DND-41 (cell line): ENCODE data around the gene ABCA10.
A peak's percentile ranks its signal among the peaks of the same experiment; 100 is the strongest.

Experiments used
- ATAC-seq: fragments of 200-7000 bp; cut with Tn5 transposase; 3 replicates; pipeline ENCODE4 v1.9.1; 2021; ENCODE audit warnings: low read depth; ENCODE audit not compliant: insufficient read depth
- DNase-seq: peaks from one replicate; pipeline ENCODE4 v3.0.0-alpha.2; 2020
- H2AFZ ChIP-seq: 2 replicates; pipeline ENCODE4 v1.6.0; 2012; ENCODE audit warnings: low read depth, low read length
- H3K27ac ChIP-seq: 2 replicates; pipeline ENCODE4 v1.5.1; 2012; ENCODE audit warnings: low read length, inconsistent platforms
- H3K27me3 ChIP-seq: fragments of 200-600 bp; sonication (generic); 2 replicates; pipeline ENCODE4 v1.6.0; 2012; ENCODE audit warnings: low read length, mild to moderate bottlenecking, inconsistent platforms; ENCODE audit not compliant: insufficient read depth, poor library complexity
- H3K36me3 ChIP-seq: 2 replicates; pipeline ENCODE4 v1.5.1; 2012; ENCODE audit warnings: low read length, inconsistent platforms; ENCODE audit not compliant: insufficient read depth
- H3K4me1 ChIP-seq: 2 replicates; pipeline ENCODE4 v1.5.1; 2012; ENCODE audit warnings: mild to moderate bottlenecking, low read length; ENCODE audit not compliant: insufficient read depth
- H3K4me2 ChIP-seq: 2 replicates; pipeline ENCODE4 v1.6.0; 2012; ENCODE audit warnings: mild to moderate bottlenecking, moderate library complexity, low read length, inconsistent platforms; ENCODE audit not compliant: insufficient read depth
- H3K4me3 ChIP-seq, 2 experiments: fragments of 200-600 bp in 1 of 2; shearing (Covaris generic) in 1 of 2; 2 replicates each; pipeline ENCODE4 v1.5.1; 2012 to 2016; ENCODE audit warnings: inconsistent platforms in 2 of 2, low read length in 2 of 2, mild to moderate bottlenecking in 2 of 2, low read depth in 1 of 2, moderate library complexity in 1 of 2
- H3K79me2 ChIP-seq: 2 replicates; pipeline ENCODE4 v1.6.0; 2012; ENCODE audit warnings: low read length, inconsistent platforms; ENCODE audit not compliant: insufficient read depth
- H3K9ac ChIP-seq: 2 replicates; pipeline ENCODE4 v1.6.0; 2012; ENCODE audit warnings: low read depth, mild to moderate bottlenecking, inconsistent platforms, low read length, moderate library complexity
- H3K9me3 ChIP-seq: 2 replicates; pipeline ENCODE4 v1.5.1; 2012; ENCODE audit warnings: low read length, moderate library complexity, mild to moderate bottlenecking, inconsistent platforms; ENCODE audit not compliant: insufficient read depth, severe bottlenecking
- H4K20me1 ChIP-seq: 2 replicates; pipeline ENCODE4 v1.6.0; 2012; ENCODE audit warnings: low read length; ENCODE audit not compliant: insufficient read depth
- EZH2 ChIP-seq: IDR thresholded peaks from 3 replicates; pipeline ENCODE4 v1.6.1; 2012; ENCODE audit warnings: borderline replicate concordance, low read depth, mild to moderate bottlenecking, moderate library complexity, low read length, inconsistent platforms; ENCODE audit not compliant: severe bottlenecking
- TF ChIP-seq, protein P1 (sequence below): IDR thresholded peaks from 2 replicates; pipeline ENCODE4 v1.5.1; 2012; ENCODE audit warnings: borderline replicate concordance, low read length, moderate library complexity, mild to moderate bottlenecking; ENCODE audit not compliant: poor library complexity, severe bottlenecking; ENCODE audit errors: extremely low read depth

Gene ABCA10

DNA sequence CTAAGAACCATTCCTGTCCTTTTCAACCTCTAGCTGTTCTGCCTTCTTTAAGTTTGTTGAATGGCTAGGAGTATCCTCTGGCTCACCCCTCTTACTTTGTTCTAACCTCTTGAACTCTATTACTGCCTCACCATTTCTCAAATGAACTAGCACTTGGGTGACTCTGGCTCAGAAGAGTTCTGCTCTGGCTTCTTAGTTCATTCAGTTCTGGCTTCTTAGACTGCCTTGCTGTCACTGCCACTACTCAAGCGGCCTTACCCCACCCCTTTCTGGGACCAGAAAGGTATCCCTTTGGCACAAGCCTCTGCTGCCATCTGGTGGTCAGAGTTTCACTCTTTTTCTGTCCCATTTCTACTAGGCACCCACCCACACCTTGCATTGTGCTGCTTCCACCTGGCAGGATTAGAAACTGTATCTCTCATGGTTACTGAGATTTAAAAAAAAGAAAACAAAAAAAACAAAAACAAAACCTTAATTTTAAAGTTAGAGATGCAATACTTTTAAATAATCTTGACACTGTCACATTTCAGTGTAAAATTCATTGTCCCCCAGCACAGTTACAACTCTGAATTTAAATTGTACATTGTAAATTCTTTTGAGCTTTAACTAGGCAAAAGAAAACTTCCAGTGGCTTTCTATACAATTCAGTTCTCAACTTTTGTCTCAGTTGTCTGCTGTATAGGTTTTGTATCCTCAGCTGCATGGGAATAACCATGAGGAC is 6.9 kb upstream of the ABCA10 start:
- no peaks in the 10 kb centered on the region for H4K20me1 ChIP-seq
- no peak overlapping the region for H3K9ac ChIP-seq
- H3K4me3 ChIP-seq: no peak overlapping the region
- H3K4me2 ChIP-seq: no peak overlapping the region
- H3K79me2 ChIP-seq: no peaks in the 10 kb centered on the region
- no peaks in the 10 kb centered on the region for H3K36me3 ChIP-seq
- ATAC-seq (peak; percentile 94), DNase-seq (peak; percentile 76)
- no peaks in the 10 kb centered on the region for H3K9me3 ChIP-seq
- H3K4me1 ChIP-seq: no peaks in the 10 kb centered on the region
- no peak overlapping the region for H2AFZ ChIP-seq
- peaks cover 3% of the 10 kb centered on the region for H3K27me3 ChIP-seq
- no peak overlapping the region for H3K27ac ChIP-seq
- no peak for TF ChIP-seq EZH2
- TF ChIP-seq, protein P1, sequence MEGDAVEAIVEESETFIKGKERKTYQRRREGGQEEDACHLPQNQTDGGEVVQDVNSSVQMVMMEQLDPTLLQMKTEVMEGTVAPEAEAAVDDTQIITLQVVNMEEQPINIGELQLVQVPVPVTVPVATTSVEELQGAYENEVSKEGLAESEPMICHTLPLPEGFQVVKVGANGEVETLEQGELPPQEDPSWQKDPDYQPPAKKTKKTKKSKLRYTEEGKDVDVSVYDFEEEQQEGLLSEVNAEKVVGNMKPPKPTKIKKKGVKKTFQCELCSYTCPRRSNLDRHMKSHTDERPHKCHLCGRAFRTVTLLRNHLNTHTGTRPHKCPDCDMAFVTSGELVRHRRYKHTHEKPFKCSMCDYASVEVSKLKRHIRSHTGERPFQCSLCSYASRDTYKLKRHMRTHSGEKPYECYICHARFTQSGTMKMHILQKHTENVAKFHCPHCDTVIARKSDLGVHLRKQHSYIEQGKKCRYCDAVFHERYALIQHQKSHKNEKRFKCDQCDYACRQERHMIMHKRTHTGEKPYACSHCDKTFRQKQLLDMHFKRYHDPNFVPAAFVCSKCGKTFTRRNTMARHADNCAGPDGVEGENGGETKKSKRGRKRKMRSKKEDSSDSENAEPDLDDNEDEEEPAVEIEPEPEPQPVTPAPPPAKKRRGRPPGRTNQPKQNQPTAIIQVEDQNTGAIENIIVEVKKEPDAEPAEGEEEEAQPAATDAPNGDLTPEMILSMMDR: peak; percentile 80

DNA sequence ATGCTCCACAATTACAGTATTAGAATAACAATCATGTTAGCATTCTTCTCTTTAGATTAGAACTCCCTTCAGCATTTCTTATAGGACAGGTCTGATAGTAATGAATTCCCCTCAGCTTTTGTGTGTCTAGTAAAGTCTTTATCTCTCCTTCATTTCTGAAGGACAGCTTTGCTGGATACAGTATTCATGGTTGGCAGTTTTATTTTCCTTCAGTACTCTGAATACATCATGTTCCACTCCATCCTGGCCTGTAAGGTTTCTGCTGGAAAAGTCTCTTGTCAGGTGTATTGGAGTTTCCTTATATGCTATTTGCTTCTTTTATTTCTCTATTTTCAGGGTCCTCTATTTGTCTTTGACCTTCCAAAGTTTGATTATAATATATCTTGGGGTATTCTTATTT is 4.0 kb upstream of the ABCA10 start:
- Histone ChIP-seq H3K36me3 (no peaks in the 10 kb centered on the region), H3K9me3 (no peaks in the 10 kb centered on the region), H2AFZ (no peak overlapping the region), H3K27me3 (peaks cover 7% of the 10 kb centered on the region), H3K4me3 (no peak overlapping the region), H3K4me2 (no peak overlapping the region), H3K4me1 (no peaks in the 10 kb centered on the region), H3K9ac (no peak overlapping the region), H4K20me1 (no peaks in the 10 kb centered on the region), H3K79me2 (no peaks in the 10 kb centered on the region), H3K27ac (no peak overlapping the region)
- no peak for DNase-seq
- no peak for ATAC-seq
- TF ChIP-seq, protein P1: no peak
- no peak for TF ChIP-seq EZH2

DNA sequence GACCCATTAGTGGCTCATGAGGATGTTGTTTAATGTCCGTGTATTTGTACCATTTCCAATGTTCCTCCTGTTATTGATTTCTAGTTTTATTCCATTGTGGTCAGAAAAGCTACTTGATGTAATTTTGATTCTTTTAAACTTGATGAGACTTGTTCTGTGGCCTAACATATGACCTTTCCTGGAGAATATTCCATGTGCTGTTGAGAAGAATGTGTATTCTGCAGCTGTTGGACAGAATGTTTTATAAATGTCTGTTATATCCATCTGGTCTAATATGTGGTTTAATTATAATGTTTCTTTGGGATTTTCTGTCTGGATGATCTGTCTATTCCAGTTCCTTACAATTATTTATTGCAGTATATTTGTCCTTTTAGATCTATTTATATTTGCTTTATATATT is 2.9 kb upstream of the ABCA10 start:
- no peak for ATAC-seq
- H3K79me2 ChIP-seq: no peaks in the 10 kb centered on the region
- H3K9me3 ChIP-seq: no peaks in the 10 kb centered on the region

DNA sequence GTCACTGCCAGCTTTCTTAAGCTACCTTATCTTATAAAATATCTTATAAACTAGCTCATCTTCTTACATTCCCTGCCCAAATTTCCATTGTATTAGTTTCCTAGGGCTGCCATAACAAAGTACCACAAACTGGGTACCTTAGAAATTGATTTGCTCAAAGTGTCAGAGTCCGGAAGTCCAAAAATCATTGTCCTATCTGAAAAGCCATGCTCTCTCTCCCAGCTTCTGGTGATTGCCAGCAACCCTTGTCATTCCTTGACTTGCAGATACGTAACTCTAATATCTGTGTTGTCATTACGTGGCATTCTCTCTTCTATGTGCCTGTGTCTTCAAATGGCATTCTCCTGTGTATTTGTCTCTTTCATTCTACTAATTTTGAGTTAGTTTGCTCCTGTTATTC is 2.3 kb upstream of the ABCA10 start:
- Histone ChIP-seq H3K9ac (no peak overlapping the region), H3K9me3 (no peaks in the 10 kb centered on the region), H4K20me1 (no peaks in the 10 kb centered on the region), H3K4me2 (no peak overlapping the region), H2AFZ (no peak overlapping the region), H3K36me3 (no peaks in the 10 kb centered on the region), H3K27ac (no peak overlapping the region), H3K79me2 (no peaks in the 10 kb centered on the region), H3K27me3 (peaks cover 7% of the 10 kb centered on the region), H3K4me3 (no peak overlapping the region), H3K4me1 (no peaks in the 10 kb centered on the region)
- no peak for TF ChIP-seq EZH2
- TF ChIP-seq, protein P1: no peak
- DNase-seq (no peak), ATAC-seq (no peak)

More for the DNA sequence above, 2.9 kb upstream of the ABCA10 start:
- Histone ChIP-seq H3K4me2 (no peak overlapping the region), H3K27me3 (peaks cover 7% of the 10 kb centered on the region), H3K4me1 (no peaks in the 10 kb centered on the region), H2AFZ (no peak overlapping the region), H4K20me1 (no peaks in the 10 kb centered on the region), H3K9ac (no peak overlapping the region), H3K4me3 (no peak overlapping the region), H3K36me3 (no peaks in the 10 kb centered on the region), H3K27ac (no peak overlapping the region)
- no peak for TF ChIP-seq EZH2
- DNase-seq: no peak
